Liver (tissue), 3 donors: ENCODE results near the gene OSBP2.

Experiments used
- ATF3 ChIP-seq: IDR thresholded peaks from 2 replicates; pipeline ENCODE4 v1.6.1; 2016; ENCODE audit warnings: antibody characterized with exemption
- FOXA1 ChIP-seq: IDR thresholded peaks from 2 replicates; pipeline ENCODE4 v1.6.1; 2016; ENCODE audit warnings: antibody characterized with exemption
- HNF4G ChIP-seq: IDR thresholded peaks from 2 replicates; pipeline ENCODE4 v1.6.1; 2016; ENCODE audit warnings: antibody characterized with exemption
- RAD21 ChIP-seq, 2 donors: IDR thresholded peaks; 2 replicates each; pipeline ENCODE4 v1.6.1; 2016; ENCODE audit warnings: antibody characterized with exemption in 2 of 2, mild to moderate bottlenecking in 2 of 2
- REST ChIP-seq: IDR thresholded peaks from 2 replicates; pipeline ENCODE4 v1.6.1; 2016; ENCODE audit warnings: antibody characterized with exemption, mild to moderate bottlenecking
- RXRA ChIP-seq, 2 donors: IDR thresholded peaks; 2 replicates each; pipeline ENCODE4 v1.6.1; 2017 to 2018; ENCODE audit warnings: antibody characterized with exemption in 2 of 2, mild to moderate bottlenecking in 1 of 2
- SP1 ChIP-seq: IDR thresholded peaks from 2 replicates; pipeline ENCODE4 v1.6.1; 2018; ENCODE audit warnings: antibody characterized with exemption, mild to moderate bottlenecking
- TAF1 ChIP-seq: conservative IDR thresholded peaks from 2 replicates; pipeline ENCODE4 v1.6.1; 2016; ENCODE audit warnings: antibody characterized with exemption, mild to moderate bottlenecking
- YY1 ChIP-seq: IDR thresholded peaks from 2 replicates; pipeline ENCODE4 v1.6.1; 2016; ENCODE audit warnings: antibody characterized with exemption, mild to moderate bottlenecking
- TF ChIP-seq, protein P1 (sequence below): fragments of 150-350 bp; IDR thresholded peaks from 2 replicates; pipeline ENCODE4 v1.5.1; 2017; ENCODE audit warnings: improper control_type of control experiment, low read depth, low read length; ENCODE audit not compliant: missing input control
- TF ChIP-seq, protein P2 (sequence below): IDR thresholded peaks from 2 replicates; pipeline ENCODE4 v1.6.1; 2016; ENCODE audit warnings: antibody characterized with exemption
- donor health status: healthy.
- donor health status: healthy.

DNA sequence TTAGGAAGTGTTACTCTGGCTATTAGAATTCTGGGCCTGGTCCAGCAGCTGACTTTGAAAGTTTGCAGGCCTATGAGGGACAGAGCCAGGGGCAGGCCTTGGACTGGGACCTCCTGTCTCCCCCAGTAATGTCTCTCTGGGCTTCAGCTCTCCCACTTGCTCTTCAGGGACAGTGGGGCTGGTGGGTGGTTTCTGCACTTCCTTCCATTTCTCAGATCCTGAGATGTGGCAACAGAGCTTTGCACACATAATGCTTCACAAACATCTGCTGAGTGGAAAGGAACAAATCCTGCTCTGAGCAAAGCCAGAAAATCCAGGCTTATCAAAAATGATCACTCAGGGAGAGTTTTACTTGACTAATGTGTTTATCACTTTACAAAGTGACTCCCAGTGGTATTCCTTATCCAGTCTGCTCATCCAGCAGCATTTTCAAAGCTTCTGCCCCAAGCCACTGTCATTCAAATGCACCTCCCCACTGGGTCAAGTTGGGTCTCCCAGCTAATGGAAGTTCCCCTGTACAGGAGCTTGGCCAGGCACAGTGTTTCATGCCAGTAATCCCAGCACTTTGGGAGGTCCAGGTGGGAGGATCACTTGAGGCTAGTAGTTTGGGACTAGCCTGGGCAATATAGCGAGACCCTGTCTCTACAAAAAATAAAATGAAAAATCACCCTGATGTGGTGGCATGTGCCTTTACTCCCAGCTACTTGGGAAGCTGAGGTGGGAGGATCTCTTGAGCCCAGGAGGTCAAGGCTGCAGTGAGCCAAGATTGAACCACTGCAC lies 13.5 kb upstream of the OSBP2 start:
- TF ChIP-seq RAD21 (IDR thresholded peaks at IDR 0.05) (no peak), YY1 (no peak), HNF4G (no peak), REST (no peak), TAF1 (no peak), ATF3 (no peak), FOXA1 (no peak), SP1 (no peak), RXRA (IDR thresholded peaks at IDR 0.05) (no peak)
- TF ChIP-seq, protein P1, sequence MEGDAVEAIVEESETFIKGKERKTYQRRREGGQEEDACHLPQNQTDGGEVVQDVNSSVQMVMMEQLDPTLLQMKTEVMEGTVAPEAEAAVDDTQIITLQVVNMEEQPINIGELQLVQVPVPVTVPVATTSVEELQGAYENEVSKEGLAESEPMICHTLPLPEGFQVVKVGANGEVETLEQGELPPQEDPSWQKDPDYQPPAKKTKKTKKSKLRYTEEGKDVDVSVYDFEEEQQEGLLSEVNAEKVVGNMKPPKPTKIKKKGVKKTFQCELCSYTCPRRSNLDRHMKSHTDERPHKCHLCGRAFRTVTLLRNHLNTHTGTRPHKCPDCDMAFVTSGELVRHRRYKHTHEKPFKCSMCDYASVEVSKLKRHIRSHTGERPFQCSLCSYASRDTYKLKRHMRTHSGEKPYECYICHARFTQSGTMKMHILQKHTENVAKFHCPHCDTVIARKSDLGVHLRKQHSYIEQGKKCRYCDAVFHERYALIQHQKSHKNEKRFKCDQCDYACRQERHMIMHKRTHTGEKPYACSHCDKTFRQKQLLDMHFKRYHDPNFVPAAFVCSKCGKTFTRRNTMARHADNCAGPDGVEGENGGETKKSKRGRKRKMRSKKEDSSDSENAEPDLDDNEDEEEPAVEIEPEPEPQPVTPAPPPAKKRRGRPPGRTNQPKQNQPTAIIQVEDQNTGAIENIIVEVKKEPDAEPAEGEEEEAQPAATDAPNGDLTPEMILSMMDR = no peak
- TF ChIP-seq, protein P2, sequence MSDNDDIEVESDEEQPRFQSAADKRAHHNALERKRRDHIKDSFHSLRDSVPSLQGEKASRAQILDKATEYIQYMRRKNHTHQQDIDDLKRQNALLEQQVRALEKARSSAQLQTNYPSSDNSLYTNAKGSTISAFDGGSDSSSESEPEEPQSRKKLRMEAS = no peak
